Myometrial cell (primary cell): ENCODE results near the gene RCAN1. TPM values are rescaled to one million over a fixed set of nuclear protein-coding genes. Genes with fewer than 3 reads are reported as not detected.

Experiments
- total RNA-seq: library from RNA; depleted of rRNA; stranded (reverse); fragments of >200 nt; gene quantifications from 2 replicates; pipeline ENCODE4 v1.2.3, GENCODE V29; 2015

RCAN1 gene
- 21.6 and 28.0 TPM in 2 replicates for total RNA-seq

GRCh38 chr21:34614628-34615486 lies at the start of gene RCAN1:
Gene RCAN1, minus strand, starts transcription at chr21:34615113. Its CDS starts 102 bp downstream, at chr21:34615011.

GRCh38 chr21:34511787-34512455 lies 103.0 kb downstream of the RCAN1 start, which contains the start of gene KCNE1:
Gene KCNE1, minus strand, starts transcription at chr21:34512210. Its CDS starts 62,576 bp downstream, at chr21:34449634.

Other genes with a start within 250 kb of the RCAN1 start
- 0.89 and 14.1 TPM in 2 replicates for gene SMIM11, start 239.6 kb downstream of the RCAN1 start, total RNA-seq
- not detected in 2 replicates for gene SMIM34, start 191.2 kb downstream of the RCAN1 start, total RNA-seq
- gene KCNE1, start 102.9 kb downstream of the RCAN1 start, total RNA-seq, result not detected in 2 replicates
- gene CLIC6, start 53.9 kb upstream of the RCAN1 start, total RNA-seq, result not detected in 2 replicates